ENCODE data around the gene OR8B3. TPM values are rescaled to one million over a fixed set of nuclear protein-coding genes. Genes with fewer than 3 reads are reported as not detected.

The OR8B3 gene
- total RNA-seq, 1 experiment from 2014 or later: not detected

GRCh38 chr11:124441081-124441480, 42.3 kb upstream of the OR8B3 start:
- no peak overlapping the region for H3K4me2 ChIP-seq
- TF ChIP-seq EZH2 (IDR thresholded peaks at IDR 0.05; ENCODE audit: low read depth): no peak
- TF ChIP-seq CTCF (conservative IDR thresholded peaks at IDR 0.05): no peak
- no peaks in the 10 kb centered on the region for H3K9me3 ChIP-seq (ENCODE audit: insufficient read depth, low read depth)
- no peaks in the 10 kb centered on the region for H3K79me2 ChIP-seq (ENCODE audit: low read depth)
- H3K9me2 ChIP-seq (ENCODE audit: insufficient read depth): no peaks in the 10 kb centered on the region; the same call in 1 of the 2 replicates
- no peak overlapping the region for H3K4me3 ChIP-seq
- H3K27me3 ChIP-seq (ENCODE audit: insufficient read depth, low read depth): peaks cover 13% of the 10 kb centered on the region
- H3K4me1 ChIP-seq (replicated peaks; ENCODE audit: insufficient read depth): no peaks in the 10 kb centered on the region
- no peak for DNase-seq
- H3K27ac ChIP-seq: no peak overlapping the region
- intact Hi-C loops (cut with micrococcal nuclease; ENCODE audit: unreplicated experiment): no loop called here
- H3K36me3 ChIP-seq (ENCODE audit: low read depth): no peaks in the 10 kb centered on the region
- no peaks in the 10 kb centered on the region for H4K20me1 ChIP-seq (ENCODE audit: insufficient read depth)
- no TSS peak for BruUV-seq (replicated peaks)
- H2AFZ ChIP-seq: no peak overlapping the region
- H3F3A ChIP-seq (ENCODE audit: insufficient read depth, low read depth): no peaks in the 10 kb centered on the region
- POLR2A ChIA-PET (ENCODE audit: unreplicated experiment): no interaction called here
- CTCF ChIA-PET: no interaction called here

DNA sequence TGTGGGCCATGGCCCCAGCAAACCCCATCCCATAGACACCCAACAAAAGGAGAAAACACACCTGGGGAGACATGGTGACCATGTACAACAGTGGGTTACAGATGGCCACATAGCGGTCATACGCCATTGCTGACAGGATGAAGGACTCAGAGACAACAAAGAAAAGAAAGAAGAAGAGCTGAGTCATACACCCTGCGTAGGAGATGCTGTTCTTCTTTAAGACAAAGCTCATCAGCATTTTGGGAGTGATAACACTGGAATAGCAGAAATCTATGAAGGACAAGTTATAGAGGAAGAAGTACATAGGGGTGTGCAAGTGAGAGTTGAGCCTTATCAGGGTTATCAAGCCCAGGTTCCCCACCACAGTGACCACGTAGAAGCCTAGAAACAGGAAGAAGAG, 41.8 kb upstream of the OR8B3 start:
- intact Hi-C loops (cut with micrococcal nuclease; ENCODE audit: unreplicated experiment): no loop called here
- no TSS peak for BruUV-seq (replicated peaks)
- Histone ChIP-seq H2AFZ (no peak overlapping the region), H3K9me3 (ENCODE audit: insufficient read depth, low read depth) (no peaks in the 10 kb centered on the region), H4K20me1 (ENCODE audit: insufficient read depth) (no peaks in the 10 kb centered on the region), H3K79me2 (ENCODE audit: low read depth) (no peaks in the 10 kb centered on the region), H3K36me3 (ENCODE audit: low read depth) (no peaks in the 10 kb centered on the region), H3K4me3 (no peak overlapping the region), H3K27me3 (ENCODE audit: insufficient read depth, low read depth) (peaks cover 13% of the 10 kb centered on the region), H3F3A (ENCODE audit: insufficient read depth, low read depth) (no peaks in the 10 kb centered on the region), H3K9me2 (ENCODE audit: insufficient read depth) (no peaks in the 10 kb centered on the region; the same call in 1 of the 2 replicates), H3K4me2 (no peak overlapping the region), H3K27ac (no peak overlapping the region), H3K4me1 (replicated peaks; ENCODE audit: insufficient read depth) (no peaks in the 10 kb centered on the region)
- TF ChIP-seq CTCF (conservative IDR thresholded peaks at IDR 0.05): no peak
- no peak for TF ChIP-seq EZH2 (IDR thresholded peaks at IDR 0.05; ENCODE audit: low read depth)
- CTCF ChIA-PET: no interaction called here
- POLR2A ChIA-PET (ENCODE audit: unreplicated experiment): no interaction called here
- DNase-seq: no peak

GRCh38 chr11:124434699-124435098, 35.9 kb upstream of the OR8B3 start:
- Histone ChIP-seq H3K9me3 (ENCODE audit: insufficient read depth, low read depth) (no peaks in the 10 kb centered on the region), H3K9me2 (ENCODE audit: insufficient read depth) (no peaks in the 10 kb centered on the region; the same call in 1 of the 2 replicates), H3K27me3 (ENCODE audit: insufficient read depth, low read depth) (0 out of 2 replicates have a peak, but pooled peaks cover 4% of the 10 kb centered on the region), H3F3A (ENCODE audit: insufficient read depth, low read depth) (no peaks in the 10 kb centered on the region), H3K4me1 (replicated peaks; ENCODE audit: insufficient read depth) (no peaks in the 10 kb centered on the region), H3K27ac (no peak overlapping the region), H3K79me2 (ENCODE audit: low read depth) (no peaks in the 10 kb centered on the region), H3K4me2 (no peak overlapping the region), H3K36me3 (ENCODE audit: low read depth) (no peaks in the 10 kb centered on the region), H3K4me3 (no peak overlapping the region), H2AFZ (no peak overlapping the region), H4K20me1 (ENCODE audit: insufficient read depth) (no peaks in the 10 kb centered on the region)
- DNase-seq: no peak
- CTCF ChIA-PET: no interaction called here
- POLR2A ChIA-PET (ENCODE audit: unreplicated experiment): no interaction called here
- no TSS peak for BruUV-seq (replicated peaks)
- TF ChIP-seq EZH2 (IDR thresholded peaks at IDR 0.05; ENCODE audit: low read depth) (no peak), CTCF (conservative IDR thresholded peaks at IDR 0.05) (no peak)
- intact Hi-C loops (cut with micrococcal nuclease; ENCODE audit: unreplicated experiment): no loop called here
